HEK293T (cell line): ENCODE results near the gene RCL1.

ENCODE experiments used
- CTCF ChIA-PET: fragments of 350-600 bp; formaldehyde crosslinking; extraction: SDS; loops from one replicate; lab custom pipeline; 2021; ENCODE audit warnings: antibody characterized with exemption, inconsistent platforms; lab: Yijun Ruan, JAX
- POLR2A ChIA-PET: fragments of 350-600 bp; formaldehyde crosslinking; extraction: SDS; loops from one replicate; lab custom pipeline; 2020; ENCODE audit warnings: antibody characterized with exemption, inconsistent platforms; lab: Yijun Ruan, JAX
- DNase-seq: peaks from one replicate; pipeline ENCODE4 v3.0.0; 2012; ENCODE audit warnings: mixed read lengths; ENCODE audit errors: extremely low spot score
- ARNT ChIP-seq: fragments of 450-650 bp; IDR thresholded peaks from 2 replicates; pipeline ENCODE4 v1.6.1; 2017; ENCODE audit warnings: mild to moderate bottlenecking
- BHLHE40 ChIP-seq: fragments of 450-650 bp; IDR thresholded peaks from 2 replicates; pipeline ENCODE4 v1.6.1; 2016; ENCODE audit warnings: mild to moderate bottlenecking, moderate library complexity, borderline replicate concordance
- CTBP1 ChIP-seq: fragments of 450-650 bp; IDR thresholded peaks from 2 replicates; pipeline ENCODE4 v1.6.1; 2016; ENCODE audit warnings: borderline replicate concordance
- ELF4 ChIP-seq: fragments of 450-650 bp; IDR thresholded peaks from 2 replicates; pipeline ENCODE4 v1.6.1; 2017; ENCODE audit warnings: antibody characterized with exemption
- FOXA1 ChIP-seq: fragments of 450-650 bp; IDR thresholded peaks from 2 replicates; pipeline ENCODE4 v1.6.1; 2016; ENCODE audit warnings: mild to moderate bottlenecking
- FOXK2 ChIP-seq: fragments of 450-650 bp; IDR thresholded peaks from 2 replicates; pipeline ENCODE4 v1.6.1; 2016; ENCODE audit warnings: mild to moderate bottlenecking
- FOXM1 ChIP-seq: fragments of 450-650 bp; IDR thresholded peaks from 2 replicates; pipeline ENCODE4 v1.6.1; 2017; ENCODE audit warnings: mild to moderate bottlenecking, borderline replicate concordance
- HDGF ChIP-seq: fragments of 450-650 bp; IDR thresholded peaks from 2 replicates; pipeline ENCODE4 v1.6.1; 2017; ENCODE audit warnings: antibody characterized with exemption, borderline replicate concordance
- L3MBTL2 ChIP-seq: fragments of 450-650 bp; conservative IDR thresholded peaks from 2 replicates; pipeline ENCODE4 v1.6.1; 2016; ENCODE audit warnings: mild to moderate bottlenecking
- LEF1 ChIP-seq: fragments of 450-650 bp; IDR thresholded peaks from 2 replicates; pipeline ENCODE4 v1.6.1; 2017; ENCODE audit warnings: mild to moderate bottlenecking, borderline replicate concordance
- NFRKB ChIP-seq: fragments of 450-650 bp; IDR thresholded peaks from 2 replicates; pipeline ENCODE4 v1.6.1; 2016; ENCODE audit warnings: mild to moderate bottlenecking, moderate library complexity
- PKNOX1 ChIP-seq: fragments of 450-650 bp; IDR thresholded peaks from 2 replicates; pipeline ENCODE4 v1.6.1; 2016
- SP1 ChIP-seq: fragments of 450-650 bp; IDR thresholded peaks from 2 replicates; pipeline ENCODE4 v1.6.1; 2017
- SUZ12 ChIP-seq: fragments of 450-650 bp; IDR thresholded peaks from 2 replicates; pipeline ENCODE4 v1.6.1; 2016; ENCODE audit warnings: mild to moderate bottlenecking
- TARDBP ChIP-seq: fragments of 450-650 bp; IDR thresholded peaks from 2 replicates; pipeline ENCODE4 v1.6.1; 2016
- ZNF384 ChIP-seq: fragments of 450-650 bp; IDR thresholded peaks from 2 replicates; pipeline ENCODE4 v1.6.1; 2016

The RCL1 gene

GRCh38 chr9:4855841-4856240 lies 63.1 kb downstream of the RCL1 start:
- no peak for DNase-seq
- CTCF ChIA-PET = no interaction called here
- POLR2A ChIA-PET = no interaction called here
- no peak for TF ChIP-seq BHLHE40

GRCh38 chr9:4857163-4857810 lies 64.5 kb downstream of the RCL1 start:
- POLR2A ChIA-PET = no interaction called here
- CTCF ChIA-PET = no interaction called here
- no peak for DNase-seq
- TF ChIP-seq FOXM1 (no peak), TARDBP (no peak), SUZ12 (no peak), BHLHE40 (no peak), FOXK2 (no peak), HDGF (no peak), PKNOX1 (no peak), LEF1 (no peak), L3MBTL2 (no peak), SP1 (no peak), NFRKB (no peak), ARNT (no peak), CTBP1 (no peak), ZNF384 (no peak), FOXA1 (no peak), ELF4 (no peak)

- DNase-seq = no peak
- CTCF ChIA-PET = no interaction called here
- TF ChIP-seq ZNF384 (no peak), FOXA1 (no peak), FOXK2 (no peak), CTBP1 (no peak), LEF1 (no peak), TARDBP (no peak), HDGF (no peak), SUZ12 (no peak), SP1 (no peak), PKNOX1 (no peak), ELF4 (no peak), FOXM1 (no peak), NFRKB (no peak)
- POLR2A ChIA-PET = no interaction called here
Measured at GRCh38 chr9:4859035-4859434, 66.3 kb downstream of the RCL1 start.

- TF ChIP-seq LEF1 = no peak
- no peak for TF ChIP-seq NFRKB
- no peak for TF ChIP-seq L3MBTL2
- TF ChIP-seq CTBP1 = no peak
- TF ChIP-seq TARDBP = no peak
- TF ChIP-seq SP1 = no peak
- no peak for TF ChIP-seq FOXA1
- TF ChIP-seq HDGF = no peak
- TF ChIP-seq BHLHE40 = no peak
- TF ChIP-seq FOXM1 = no peak
- TF ChIP-seq ARNT = no peak
- no peak for TF ChIP-seq FOXK2
- TF ChIP-seq ZNF384 = no peak
- no peak for TF ChIP-seq ELF4
- no peak for DNase-seq
- ChIA-PET POLR2A (interaction anchor here (1.0 kb wide), 1 partner anchor 125 kb away, joined by 3 read pairs; the partner anchor contains the start of gene JAK2), CTCF (interaction anchor here (0.6 kb wide), 1 partner anchor 13 kb away, joined by 4 read pairs; no protein-coding TSS in a partner anchor)
Measured at GRCh38 chr9:4860383-4860782, 67.6 kb downstream of the RCL1 start.

- CTCF ChIA-PET = no interaction called here
- no peak for DNase-seq
- TF ChIP-seq ELF4 = no peak
- no peak for TF ChIP-seq FOXM1
- TF ChIP-seq FOXK2 = no peak
- no peak for TF ChIP-seq CTBP1
- no peak for TF ChIP-seq SUZ12
- TF ChIP-seq ZNF384 = no peak
- no peak for TF ChIP-seq BHLHE40
- TF ChIP-seq PKNOX1 = no peak
- no peak for TF ChIP-seq TARDBP
- TF ChIP-seq SP1 = no peak
- POLR2A ChIA-PET = no interaction called here
Measured at GRCh38 chr9:4861145-4861544, 68.4 kb downstream of the RCL1 start.

GRCh38 chr9:4861736-4862451 lies 69.2 kb downstream of the RCL1 start:
- POLR2A ChIA-PET = no interaction called here
- CTCF ChIA-PET = no interaction called here
- TF ChIP-seq ZNF384 = no peak
- no peak for DNase-seq
